ENCODE results near the gene NECTIN4. TPM values are rescaled to one million over a fixed set of nuclear protein-coding genes. Genes with fewer than 3 reads are reported as not detected.
"Not testable (repeated sequence)": the region's sequence is repeated elsewhere in the genome, so short reads cannot be mapped to it uniquely, and the experiment has no call there.

The NECTIN4 gene
- total and polyA plus RNA-seq, 2 of the 13 experiments (the other 11 are each of a cell fraction or from before 2014, with no cell fraction given) = 5.9 to 12.4 TPM

GRCh38 chr1:161115961-161116360 is 26.6 kb upstream of the NECTIN4 start:
- FAIRE-seq; intact Hi-C loops (cut with micrococcal nuclease; ENCODE audit: unreplicated experiment); DNase-seq (ENCODE audit: low spot score); ATAC-seq; H3K27me3 ChIP-seq (ENCODE audit: control insufficient read depth in 1 of 2, insufficient read depth in 2 of 2, low read length in 2 of 2); H3K27ac ChIP-seq (ENCODE audit: extremely low read length, insufficient read depth, low read length); BruUV-seq (replicated peaks); in situ Hi-C loops (cut with HindIII; ENCODE audit: extremely low pct_ligation_motif_present, low pct_unique_long_range_greater_than_20kb); H3K9ac ChIP-seq (ENCODE audit: insufficient read depth, low read depth, low read length); CTCF ChIA-PET (ENCODE audit: low intra/inter-chr PET ratio, low total read pairs); H3K9me3 ChIP-seq (ENCODE audit: low read length); H2AFZ ChIP-seq (ENCODE audit: low read length): not testable (repeated sequence)
- Histone ChIP-seq H3K4me1 (ENCODE audit: insufficient read depth, low read length) (peaks cover 65% of the 10 kb centered on the region), H4K20me1 (ENCODE audit: insufficient read depth, low read length) (peaks cover 11% of the 10 kb centered on the region; the same call in 1 of the 2 replicates), H3K4me3 (replicated peaks in 1 of 3; ENCODE audit: insufficient read depth in 1 of 3, low read depth in 2 of 3, low read length in 3 of 3) (peak overlapping the region in 2 of 3 experiments; percentile 3 to 17; a peak in 1 of 6 replicates), H3K36me3 (replicated peaks in 1 of 2; ENCODE audit: control insufficient read depth in 1 of 2, insufficient read depth in 2 of 2, low read length in 2 of 2) (peaks cover 2 to 17% of the 10 kb centered on the region in 2 experiments), H3K79me2 (ENCODE audit: insufficient read depth, low read length) (peaks cover 82% of the 10 kb centered on the region), H3K4me2 (ENCODE audit: low read depth, low read length) (peak overlapping the region; percentile 98)
- POLR2A ChIA-PET = interaction anchor here (2.4 to 2.8 kb wide), 2 partner anchors 17 to 70 kb away, joined by 9 to 19 read pairs; partner anchors contain the start of genes KLHDC9 and USF1
- WGBS (ENCODE audit: low lambda C conversion rate) = 100% methylated on average over 6 of the region's 6 CpGs
- TF ChIP-seq ZBTB33 (CRISPR knock-in tag; IDR thresholded peaks at IDR 0.05) = 0 out of 2 replicates have a peak, but pooled peaks have one; percentile 10

- CTCF ChIA-PET (ENCODE audit: low intra/inter-chr PET ratio, low total read pairs) = no interaction called here
- H3K4me3 ChIP-seq (replicated peaks in 1 of 3; ENCODE audit: insufficient read depth in 1 of 3, low read depth in 2 of 3, low read length in 3 of 3) = 0 out of 6 replicates have a peak overlapping the region, but pooled peaks of 1 of the 3 experiments have one; percentile 12
- POLR2A ChIA-PET = no interaction called here
- DNase-seq (ENCODE audit: low spot score) (peak; percentile 32), FAIRE-seq (no peak), ATAC-seq (no peak)
- no peak overlapping the region for H3K27ac ChIP-seq (ENCODE audit: extremely low read length, insufficient read depth, low read length)
- peak overlapping the region; percentile 98 for H3K4me2 ChIP-seq (ENCODE audit: low read depth, low read length)
- no peaks in the 10 kb centered on the region; a peak in 1 of 5 replicates for H3K27me3 ChIP-seq (ENCODE audit: control insufficient read depth in 1 of 2, insufficient read depth in 2 of 2, low read length in 2 of 2)
- 81% methylated on average over 12 of the region's 12 CpGs for WGBS (ENCODE audit: low lambda C conversion rate)
- peaks cover 0 to 9% of the 10 kb centered on the region in 2 experiments for H3K36me3 ChIP-seq (replicated peaks in 1 of 2; ENCODE audit: control insufficient read depth in 1 of 2, insufficient read depth in 2 of 2, low read length in 2 of 2)
- no peak overlapping the region for H2AFZ ChIP-seq (ENCODE audit: low read length)
- no peak overlapping the region for H3K9ac ChIP-seq (ENCODE audit: insufficient read depth, low read depth, low read length)
- peaks cover 11% of the 10 kb centered on the region; the same call in 1 of the 2 replicates for H4K20me1 ChIP-seq (ENCODE audit: insufficient read depth, low read length)
- peaks cover 82% of the 10 kb centered on the region for H3K79me2 ChIP-seq (ENCODE audit: insufficient read depth, low read length)
- intact Hi-C loops (cut with micrococcal nuclease; ENCODE audit: unreplicated experiment) = no loop called here
- H3K4me1 ChIP-seq (ENCODE audit: insufficient read depth, low read length) = peaks cover 65% of the 10 kb centered on the region
- no TSS peak for BruUV-seq (replicated peaks)
- in situ Hi-C loops (cut with HindIII; ENCODE audit: extremely low pct_ligation_motif_present, low pct_unique_long_range_greater_than_20kb) = no loop called here
- no peaks in the 10 kb centered on the region for H3K9me3 ChIP-seq (ENCODE audit: low read length)
- TF ChIP-seq ZNF337 (CRISPR knock-in tag; IDR thresholded peaks at IDR 0.05; ENCODE audit: borderline replicate concordance, low read depth) = no peak
- TF ChIP-seq ZNF318 (CRISPR knock-in tag; IDR thresholded peaks at IDR 0.05) = no peak
- TF ChIP-seq ZNF362 (CRISPR knock-in tag; IDR thresholded peaks at IDR 0.05; ENCODE audit: borderline replicate concordance) = no peak
Measured at GRCh38 chr1:161115132-161115711, 25.9 kb upstream of the NECTIN4 start.

All from HepG2 (cell line).